ENCODE data around the gene DMAC2L.

- TF ChIP-seq CTCF (IDR thresholded peaks at IDR 0.05; ENCODE audit: poor library complexity) (no peak), EZH2phosphoT487 (IDR thresholded peaks at IDR 0.05; ENCODE audit: low read depth, severe bottlenecking, unreplicated experiment) (no peak), EZH2 (IDR thresholded peaks at IDR 0.05; ENCODE audit: borderline replicate concordance) (no peak)
These were observed 7.6 kb downstream of the DMAC2L start for GRCh38 chr14:50319721-50320120.

Data from hepatocyte (in vitro differentiated cells).